Measurements from ENCODE around the gene IQCM.

- TF ChIP-seq POLR2AphosphoS5 (IDR thresholded peaks at IDR 0.05; ENCODE audit: low read depth) (no peak), CTCF (IDR thresholded peaks at IDR 0.05; ENCODE audit: insufficient read depth, low read length) (no peak)
Measured at GRCh38 chr4:149676076-149676475, 139.6 kb downstream of the IQCM start.

Data from HL-60 (cell line).